GM21619 (cell line): ENCODE data around the gene NXF1.
"Not testable (repeated sequence)": the region's sequence is repeated elsewhere in the genome, so short reads cannot be mapped to it uniquely, and the experiment has no call there.

Source experiments
- ATAC-seq: cut with Tn5 transposase; IDR thresholded peaks from one replicate; pipeline ENCODE4 v1.9.1; 2021; ENCODE audit not compliant: unreplicated experiment

The NXF1 gene

GRCh38 chr11:62832336-62833234, 27.3 kb upstream of the NXF1 start, which contains the start of gene TEX54:
Gene TEX54 (minus strand): TSS chr11:62832841.
- ATAC-seq: peak; percentile 13

DNA sequence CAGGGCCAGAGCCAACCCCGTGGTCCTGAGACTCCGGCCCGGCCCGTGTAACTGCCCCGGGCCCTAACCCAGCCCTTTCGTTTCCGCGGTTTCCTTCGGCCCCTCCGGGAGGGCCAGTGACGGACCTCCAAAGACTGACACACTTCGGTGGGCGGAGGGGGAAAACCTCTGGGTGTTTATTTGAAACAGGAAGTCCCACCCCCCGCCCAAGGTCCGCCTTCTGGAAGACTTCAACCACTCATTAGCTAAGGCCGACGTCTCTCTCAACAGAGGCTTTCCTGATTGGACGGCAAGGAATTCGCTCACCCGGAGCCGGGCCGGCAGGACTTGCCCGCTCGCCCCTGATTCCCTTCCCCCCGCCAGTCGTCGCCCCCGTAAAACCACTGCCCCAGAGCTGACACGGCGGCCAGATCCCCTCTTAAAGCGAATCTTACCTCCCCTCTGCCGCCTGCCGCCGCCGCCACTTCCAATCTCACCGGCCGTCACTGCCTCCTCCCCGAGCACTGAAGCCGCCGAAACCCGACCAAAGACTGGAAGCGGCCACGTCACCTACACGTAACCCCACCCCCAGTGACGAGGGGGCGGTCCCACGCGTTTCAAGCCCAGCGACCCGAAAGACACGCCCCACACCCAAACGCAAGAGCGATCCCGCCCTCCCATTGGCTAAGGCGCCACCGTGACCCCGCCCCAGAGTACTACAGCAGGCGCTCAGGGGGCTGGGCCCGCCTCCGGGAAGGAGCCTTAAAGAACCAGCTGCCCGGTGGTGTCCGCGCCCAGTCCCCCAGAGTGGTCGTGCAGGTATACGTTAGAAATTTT, 26.5 kb upstream of the NXF1 start, which contains the start of gene STX5:
STX5 (minus strand) TSS at position 532 of the 816 bp plus-strand sequence. CDS start 808 bp downstream, outside the sequence.
- ATAC-seq: peak; percentile 74

- ATAC-seq: no peak
Measured at GRCh38 chr11:62830904-62831519, 25.8 kb upstream of the NXF1 start.

DNA sequence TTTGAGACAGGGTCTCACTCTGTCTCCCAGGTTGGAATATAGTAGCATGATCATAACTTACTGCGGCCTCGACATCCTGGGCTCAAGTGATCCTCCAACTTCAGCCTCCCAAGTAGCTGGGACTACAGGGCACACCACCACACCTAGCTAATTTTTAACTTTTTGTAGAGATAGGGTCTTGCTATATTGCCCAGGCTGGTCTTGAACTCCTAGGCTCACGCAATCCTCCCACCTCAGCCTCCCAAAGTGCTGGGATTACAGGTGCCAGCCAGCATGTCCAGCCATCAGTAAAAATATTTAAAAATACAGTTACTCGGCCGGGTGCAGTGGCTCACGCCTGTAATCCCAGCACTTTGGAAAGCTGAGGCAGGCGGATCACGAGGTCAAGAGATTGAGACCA, 22.9 kb upstream of the NXF1 start:
- not testable (repeated sequence) for ATAC-seq

GRCh38 chr11:62823677-62824076, 18.4 kb upstream of the NXF1 start:
- no peak for ATAC-seq

DNA sequence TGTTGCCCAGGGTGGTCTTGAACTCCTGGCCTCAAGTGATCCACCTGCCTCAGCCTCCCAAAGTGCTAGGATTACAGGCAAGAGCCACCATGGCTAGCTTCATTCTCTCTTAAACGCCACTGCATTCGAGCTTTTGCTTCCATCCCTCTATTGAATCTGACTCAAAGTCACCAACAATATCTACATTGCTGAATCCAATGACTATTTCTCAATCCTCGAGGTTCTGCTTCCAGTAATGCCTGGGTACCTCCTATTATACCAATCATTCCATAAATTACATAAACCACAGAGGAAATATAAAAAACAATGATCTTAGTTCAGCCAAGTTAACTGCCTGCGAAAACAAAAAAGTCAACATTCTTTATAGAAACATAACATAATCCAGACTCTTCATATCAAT, 11.9 kb upstream of the NXF1 start:
- ATAC-seq: no peak

- no peak for ATAC-seq
Measured at GRCh38 chr11:62816557-62816956, 11.3 kb upstream of the NXF1 start.

DNA sequence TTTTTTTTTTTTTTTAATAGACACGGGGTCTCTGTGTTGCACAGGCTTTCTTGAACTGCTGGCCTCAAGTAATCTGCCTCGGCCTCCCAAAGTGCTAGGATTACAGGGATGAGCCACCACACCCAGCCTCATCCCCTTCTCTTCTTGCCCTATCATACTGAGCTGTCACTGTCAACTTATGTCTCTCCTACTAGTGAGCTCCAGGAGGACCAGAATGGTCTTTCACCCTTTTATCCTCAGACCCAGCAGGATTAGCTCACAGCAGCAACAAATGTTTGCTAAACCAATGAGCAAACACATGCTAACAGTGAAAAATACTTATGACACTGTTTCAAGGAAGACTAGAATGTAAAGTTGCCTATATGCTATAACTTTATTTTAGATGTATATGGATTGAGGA, 6.4 kb upstream of the NXF1 start:
- no peak for ATAC-seq

DNA sequence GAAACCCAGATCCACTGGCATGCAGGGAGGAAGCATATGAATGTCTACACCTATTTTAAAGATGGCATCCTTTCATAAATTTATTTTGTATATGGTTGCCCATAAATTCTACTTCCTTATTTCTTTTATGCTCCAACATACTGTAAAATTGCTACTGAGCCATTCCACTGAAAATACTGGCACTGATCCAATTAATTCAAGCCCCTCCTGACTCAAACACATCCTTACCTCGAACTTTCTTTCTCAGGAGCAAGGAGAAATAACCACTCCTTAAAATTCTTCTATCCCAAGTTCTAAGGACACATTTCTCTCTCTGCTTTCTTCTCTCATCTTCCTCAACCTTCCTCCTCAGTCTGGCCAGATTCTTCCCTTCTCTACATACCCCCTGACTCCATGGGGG, 5.5 kb upstream of the NXF1 start:
- no peak for ATAC-seq

DNA sequence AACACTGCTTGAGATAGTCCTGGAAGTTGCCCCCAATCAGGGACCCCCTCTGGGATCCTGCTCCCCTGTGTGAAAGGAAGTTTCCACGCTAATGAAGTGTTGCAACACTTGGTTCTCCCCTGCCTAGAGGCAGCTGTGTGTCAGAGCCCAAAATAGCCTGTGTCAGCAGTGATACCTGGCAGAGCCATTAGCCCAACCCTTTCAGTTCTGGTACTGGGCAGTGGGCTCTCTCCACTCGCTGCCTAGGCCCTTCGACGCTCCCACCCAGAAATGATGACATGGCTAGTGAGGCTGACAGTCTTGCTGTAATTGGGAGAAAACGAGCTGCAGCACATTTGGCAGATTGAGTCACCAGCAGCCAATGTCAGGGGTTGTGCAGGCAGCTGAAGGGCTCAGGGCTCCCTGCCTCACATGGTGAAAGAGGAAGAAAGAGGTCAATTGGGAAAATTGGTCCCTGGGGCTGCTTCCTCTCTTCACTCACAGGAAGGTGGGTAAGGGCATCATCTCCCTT, 1.4 kb upstream of the NXF1 start:
- ATAC-seq: no peak

DNA sequence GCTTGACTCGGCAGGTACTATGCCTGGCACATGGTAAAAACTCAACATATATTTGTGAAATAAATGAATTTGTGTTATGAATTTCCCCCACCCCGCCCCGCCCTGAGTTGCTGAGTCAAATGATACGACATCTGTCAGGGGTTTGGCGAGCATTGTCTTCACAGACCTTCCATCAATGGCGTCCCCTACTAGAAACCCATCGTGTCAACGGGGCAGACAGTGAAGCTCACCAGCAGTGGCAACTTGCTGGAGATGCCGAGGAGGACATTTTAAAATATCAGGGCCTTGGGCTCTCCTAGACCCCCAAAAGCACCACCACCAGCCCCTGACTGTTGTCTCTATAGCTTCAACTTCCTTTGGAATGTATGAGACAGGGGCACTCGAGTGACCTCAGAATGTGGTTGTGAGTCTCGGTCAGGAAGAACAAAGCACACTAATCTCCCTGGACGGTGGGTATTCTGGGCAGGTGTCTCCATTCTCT, 761 bp upstream of the NXF1 start:
- no peak for ATAC-seq

DNA sequence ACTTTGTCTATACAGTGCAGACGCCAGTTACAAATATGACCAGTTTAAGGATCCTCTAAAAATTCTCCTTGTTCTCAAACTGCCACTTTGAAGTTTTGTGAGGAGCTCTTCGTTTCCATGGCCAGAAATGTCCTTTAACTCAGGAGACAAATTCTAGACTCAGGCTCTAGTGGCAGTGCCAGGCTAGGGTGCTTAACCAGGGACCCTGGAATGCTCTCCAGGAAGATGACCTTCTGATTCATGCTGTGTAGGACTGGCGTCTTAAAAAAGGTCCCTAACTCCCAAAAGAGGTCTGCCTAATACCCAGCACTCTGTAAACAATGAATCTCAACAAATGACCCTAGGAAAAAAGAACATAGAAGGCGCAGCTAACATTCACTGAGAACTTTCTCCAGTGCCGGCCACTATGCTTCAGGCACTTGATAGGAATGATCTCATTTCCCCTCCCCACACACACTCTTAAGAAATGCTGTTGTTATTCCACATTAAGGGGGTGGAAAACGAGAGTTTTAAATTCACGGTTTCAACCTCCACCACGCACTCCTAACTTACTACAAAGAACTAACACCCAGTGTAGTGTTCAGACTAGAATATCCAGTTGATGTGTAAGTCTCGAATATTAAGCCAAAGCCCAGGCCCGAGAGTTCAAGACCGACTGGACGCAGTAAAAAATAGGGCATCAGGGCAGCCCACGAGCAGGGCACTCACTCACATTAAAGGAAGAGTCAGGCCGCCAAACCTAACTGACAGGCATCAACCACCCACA, 747 bp downstream of the NXF1 start:
- ATAC-seq: peak; percentile 5

DNA sequence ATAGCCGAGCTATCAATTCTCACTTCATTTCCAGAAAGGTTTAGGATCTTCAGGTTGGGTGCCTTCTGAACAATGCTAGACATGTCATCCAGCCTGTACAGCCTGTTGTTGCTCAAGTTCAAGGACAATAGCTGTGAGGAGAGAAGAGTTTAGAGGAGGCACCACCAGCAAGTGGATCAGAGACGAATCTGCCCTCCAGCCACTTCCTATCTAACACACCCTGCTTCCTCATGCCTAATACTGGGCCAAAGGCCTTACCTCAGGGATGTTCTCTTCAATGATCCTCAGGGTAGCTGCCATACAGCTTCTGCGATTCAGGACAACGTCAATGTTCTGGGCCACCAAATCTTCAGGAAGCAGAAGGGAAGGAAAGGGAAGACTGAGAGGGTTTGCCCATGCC, 4.2 kb downstream of the NXF1 start:
- no peak for ATAC-seq

DNA sequence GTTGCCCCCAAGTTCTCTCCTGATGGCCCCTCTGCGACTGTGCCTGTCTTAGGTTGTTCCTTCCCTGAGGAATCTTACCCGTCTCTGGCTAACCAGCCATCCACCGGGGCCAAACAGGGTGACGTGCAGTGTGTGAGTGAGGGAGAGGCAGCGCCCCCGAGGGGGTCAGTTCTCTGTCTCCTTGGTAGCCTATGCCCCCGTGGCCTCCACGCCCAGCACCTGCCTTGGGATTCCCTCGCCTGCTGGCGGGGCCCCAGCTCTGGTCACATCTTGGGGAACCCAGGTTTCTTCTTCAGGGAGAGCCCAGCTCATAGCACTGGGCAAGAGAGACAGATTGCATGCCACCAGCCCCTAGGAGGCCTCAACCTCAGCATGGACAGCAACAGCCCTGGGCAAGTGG, 5.8 kb downstream of the NXF1 start:
- no peak for ATAC-seq

DNA sequence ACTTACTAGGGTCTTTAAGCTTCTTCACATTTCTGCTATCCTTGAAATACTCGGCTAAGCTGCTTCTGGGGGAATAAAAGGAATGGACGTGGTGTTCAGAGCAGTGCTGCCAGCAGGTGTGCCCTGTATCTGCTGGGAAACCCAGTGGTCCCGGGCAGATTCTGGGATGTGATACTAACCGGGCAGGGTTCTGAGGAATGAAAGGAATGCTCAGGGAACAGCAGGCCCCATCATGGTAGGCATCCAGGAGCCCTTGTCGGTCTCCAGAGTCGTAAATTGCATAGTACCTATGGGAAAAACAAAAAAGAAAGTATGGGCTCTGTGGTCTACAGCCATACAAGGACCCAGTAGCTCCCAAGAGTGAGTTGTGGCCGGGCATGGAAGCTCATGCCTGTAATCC, 9.0 kb downstream of the NXF1 start:
- no peak for ATAC-seq

GRCh38 chr11:62794201-62794775, 11.0 kb downstream of the NXF1 start:
- no peak for ATAC-seq

DNA sequence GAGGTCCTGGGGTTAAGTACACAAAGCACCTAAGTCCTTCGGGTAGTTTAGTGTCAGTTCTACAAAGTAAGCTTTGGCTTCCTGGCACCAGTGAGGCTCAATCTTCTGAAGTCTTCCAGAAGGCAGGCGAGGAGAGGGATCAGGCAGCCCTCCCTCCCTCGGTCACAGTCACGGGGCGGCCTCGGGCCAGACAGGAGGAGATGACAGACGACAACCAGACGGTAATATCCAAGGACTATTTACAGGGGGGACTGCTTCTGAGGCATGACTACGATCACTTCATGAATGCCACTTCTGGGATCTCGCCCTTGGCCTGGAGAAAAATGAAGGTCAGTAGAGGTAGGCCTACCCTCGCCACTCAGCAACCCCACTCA, 13.1 kb downstream of the NXF1 start:
- no peak for ATAC-seq

DNA sequence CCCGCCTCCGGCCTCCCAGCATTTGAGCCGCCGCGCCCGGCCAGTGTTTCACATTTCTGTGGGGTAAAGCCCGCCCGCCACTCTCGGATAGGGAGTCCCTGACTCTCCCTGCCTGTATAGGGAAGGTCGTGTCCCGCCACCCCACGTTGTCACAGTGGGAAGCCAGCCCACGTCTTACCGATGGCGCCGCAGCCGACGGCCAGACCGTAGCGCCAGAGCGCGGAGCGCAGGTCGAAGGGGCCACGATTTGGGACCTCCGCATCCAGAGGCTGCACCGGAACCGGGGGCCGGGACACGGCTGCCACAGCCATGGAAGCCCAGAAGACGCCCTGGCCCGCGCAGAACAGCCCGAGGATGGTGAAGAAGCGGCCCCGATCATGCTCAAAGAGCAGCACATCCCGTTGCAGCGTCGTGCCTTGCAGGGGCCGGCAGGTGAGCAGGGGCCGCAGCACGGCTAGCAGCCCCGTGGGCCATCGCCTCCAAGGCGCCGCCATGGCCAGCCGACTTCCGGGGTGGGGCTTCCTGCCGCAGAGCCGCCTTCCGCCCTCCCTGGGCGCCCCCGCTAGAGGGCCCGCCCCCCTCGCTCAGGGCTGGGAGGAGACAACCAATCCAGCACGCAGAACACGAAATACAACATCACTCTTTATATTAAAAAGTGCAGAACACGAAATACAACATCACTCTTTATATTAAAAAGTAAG, 13.6 kb downstream of the NXF1 start, which contains the start of gene TMEM223:
TMEM223 (minus strand) TSS at position 506 of the 701 bp plus-strand sequence; CDS start at position 494, 12 bp downstream.
- ATAC-seq: peak; percentile 63

GRCh38 chr11:62789576-62789975, 15.7 kb downstream of the NXF1 start:
- no peak for ATAC-seq
